CD14-positive monocyte (primary cell): ENCODE measurements around the gene AOX1. TPM values are rescaled to one million over a fixed set of nuclear protein-coding genes. Genes with fewer than 3 reads are reported as not detected.
A peak's percentile ranks its signal among the peaks of the same experiment; 100 is the strongest.

ENCODE experiments used
- DNase-seq, 3 donors: peaks; one replicate each; pipeline ENCODE4 v3.0.0-alpha.2; 2011 to 2022
- H2AFZ ChIP-seq: 2 replicates; pipeline ENCODE4 v1.6.0; 2012; ENCODE audit warnings: mild to moderate bottlenecking, low read depth, low read length, inconsistent platforms; ENCODE audit not compliant: insufficient read depth, poor library complexity, severe bottlenecking
- H3K27ac ChIP-seq, 2 donors: 1 replicate in 1 of 2; 2 replicates in 1 of 2; pipeline ENCODE4 v1.5.1; 2012 to 2013; ENCODE audit warnings: low read length in 2 of 2, control low read depth in 1 of 2, inconsistent platforms in 1 of 2, low read depth in 1 of 2, mild to moderate bottlenecking in 1 of 2
- H3K27me3 ChIP-seq, 2 donors: one replicate each; pipeline versions ENCODE4 v1.6.0 to v1.6.1; 2011 to 2013; ENCODE audit warnings: low read length in 2 of 2; ENCODE audit not compliant: control insufficient read depth in 2 of 2, insufficient read depth in 2 of 2
- H3K36me3 ChIP-seq, 2 donors: replicated peaks in 1 of 2; 1 replicate in 1 of 2; 2 replicates in 1 of 2; pipeline versions ENCODE4 v1.5.1 to v1.6.1; 2012 to 2013; ENCODE audit warnings: low read length in 2 of 2, control low read depth in 1 of 2, inconsistent platforms in 1 of 2, mild to moderate bottlenecking in 1 of 2; ENCODE audit not compliant: insufficient read depth in 2 of 2, control insufficient read depth in 1 of 2
- H3K4me1 ChIP-seq, 2 donors: 1 replicate in 1 of 2; 2 replicates in 1 of 2; pipeline versions ENCODE4 v1.5.1 to v1.6.1; 2012 to 2013; ENCODE audit warnings: low read length in 2 of 2, control low read depth in 1 of 2, inconsistent platforms in 1 of 2, mild to moderate bottlenecking in 1 of 2, moderate library complexity in 1 of 2; ENCODE audit not compliant: insufficient read depth in 2 of 2, control insufficient read depth in 1 of 2
- H3K4me2 ChIP-seq: replicated peaks from 2 replicates; pipeline ENCODE3; 2012; ENCODE audit warnings: low read length, moderate library complexity, mild to moderate bottlenecking; ENCODE audit not compliant: poor library complexity, severe bottlenecking; ENCODE audit errors: extremely low read depth
- H3K4me3 ChIP-seq, 3 experiments: fragments of 200-600 bp in 1 of 3; sonication (generic) in 1 of 3; replicated peaks in 1 of 3; 1 replicate in 2 of 3; 2 replicates in 1 of 3; pipeline ENCODE4 v1.5.1; 2011 to 2013; ENCODE audit warnings: low read length in 3 of 3, mild to moderate bottlenecking in 3 of 3, control low read depth in 2 of 3, low read depth in 2 of 3, inconsistent platforms in 1 of 3, moderate library complexity in 1 of 3
- H3K79me2 ChIP-seq: 2 replicates; pipeline ENCODE4 v1.6.0; 2012; ENCODE audit warnings: mild to moderate bottlenecking, control low read depth, inconsistent platforms, low read length, moderate library complexity; ENCODE audit not compliant: insufficient read depth
- H3K9ac ChIP-seq: 2 replicates; pipeline ENCODE4 v1.6.0; 2017; ENCODE audit warnings: low read length, mild to moderate bottlenecking; ENCODE audit not compliant: insufficient read depth, poor library complexity, severe bottlenecking
- H3K9me3 ChIP-seq, 2 donors: replicated peaks in 1 of 2; 1 replicate in 1 of 2; 2 replicates in 1 of 2; pipeline versions ENCODE4 v1.5.1 to v1.6.1; 2012 to 2013; ENCODE audit warnings: low read length in 2 of 2, control low read depth in 1 of 2; ENCODE audit not compliant: control insufficient read depth in 1 of 2, insufficient read depth in 1 of 2
- H4K20me1 ChIP-seq: 2 replicates; pipeline ENCODE4 v1.6.0; 2012; ENCODE audit warnings: mild to moderate bottlenecking, low read length, control low read depth, moderate library complexity; ENCODE audit not compliant: insufficient read depth
- H3K27ac Mint-ChIP-seq, 7 donors: one replicate each; pipeline ENCODE4 v1.8.0; 2020; ENCODE audit warnings: mild to moderate bottlenecking in 7 of 7, mixed read lengths in 7 of 7, moderate library complexity in 6 of 7, inconsistent platforms in 2 of 7
- H3K27me3 Mint-ChIP-seq, 3 donors: one replicate each; pipeline ENCODE4 v1.8.0; 2021 to 2022; ENCODE audit warnings: low read depth in 3 of 3, mild to moderate bottlenecking in 3 of 3, mixed read lengths in 3 of 3, moderate library complexity in 3 of 3, inconsistent platforms in 1 of 3
- H3K36me3 Mint-ChIP-seq, 2 donors: one replicate each; pipeline ENCODE4 v1.8.0; 2020; ENCODE audit warnings: mixed read lengths in 2 of 2, inconsistent platforms in 1 of 2, mild to moderate bottlenecking in 1 of 2
- H3K4me1 Mint-ChIP-seq: one replicate; pipeline ENCODE4 v1.8.0; 2020; ENCODE audit warnings: mild to moderate bottlenecking, mixed read lengths
- H3K4me3 Mint-ChIP-seq, 2 donors: one replicate each; pipeline ENCODE4 v1.8.0; 2020; ENCODE audit warnings: mild to moderate bottlenecking in 2 of 2, mixed read lengths in 2 of 2, moderate library complexity in 1 of 2
- H3K9me3 Mint-ChIP-seq, 7 donors: one replicate each; pipeline ENCODE4 v1.8.0; 2020 to 2022; ENCODE audit warnings: mixed read lengths in 7 of 7, mild to moderate bottlenecking in 6 of 7, moderate library complexity in 6 of 7, inconsistent platforms in 2 of 7
- WGBS: methylation state at CpG from one replicate; pipeline ENCODE4 v1.1.5; 2013; ENCODE audit warnings: missing lambda C conversion rate; ENCODE audit not compliant: insufficient coverage; 5-methylcytosine and 5-hydroxymethylcytosine counted together
- intact Hi-C, 2 donors: fragments of 100-400 bp; cut with micrococcal nuclease; formaldehyde crosslinking; loops; one replicate each; pipeline versions ENCODE4 v1.15.0 to v1.15.1; 2023
- polyA plus RNA-seq, 3 donors: library from polyadenylated mRNA; depleted of rRNA in 1 of 3; unstranded in 2 of 3; stranded (reverse) in 1 of 3; fragments of 300-500 nt in 2 of 3; fragments of >200 nt in 1 of 3; fragmentation: Illumina TruSeq in 2 of 3; gene quantifications; 1 replicate in 2 of 3; 2 replicates in 1 of 3; pipeline ENCODE4 v1.2.3, GENCODE V29; 2012 to 2021
- TF ChIP-seq, protein P1 (sequence below): fragments of 200-600 bp; IDR thresholded peaks from one replicate; pipeline ENCODE4 v1.8.0; 2022; ENCODE audit warnings: antibody characterized with exemption, mild to moderate bottlenecking

Gene AOX1
- polyA plus RNA-seq, 3 donors = 0.16 TPM; not detected in 2

DNA sequence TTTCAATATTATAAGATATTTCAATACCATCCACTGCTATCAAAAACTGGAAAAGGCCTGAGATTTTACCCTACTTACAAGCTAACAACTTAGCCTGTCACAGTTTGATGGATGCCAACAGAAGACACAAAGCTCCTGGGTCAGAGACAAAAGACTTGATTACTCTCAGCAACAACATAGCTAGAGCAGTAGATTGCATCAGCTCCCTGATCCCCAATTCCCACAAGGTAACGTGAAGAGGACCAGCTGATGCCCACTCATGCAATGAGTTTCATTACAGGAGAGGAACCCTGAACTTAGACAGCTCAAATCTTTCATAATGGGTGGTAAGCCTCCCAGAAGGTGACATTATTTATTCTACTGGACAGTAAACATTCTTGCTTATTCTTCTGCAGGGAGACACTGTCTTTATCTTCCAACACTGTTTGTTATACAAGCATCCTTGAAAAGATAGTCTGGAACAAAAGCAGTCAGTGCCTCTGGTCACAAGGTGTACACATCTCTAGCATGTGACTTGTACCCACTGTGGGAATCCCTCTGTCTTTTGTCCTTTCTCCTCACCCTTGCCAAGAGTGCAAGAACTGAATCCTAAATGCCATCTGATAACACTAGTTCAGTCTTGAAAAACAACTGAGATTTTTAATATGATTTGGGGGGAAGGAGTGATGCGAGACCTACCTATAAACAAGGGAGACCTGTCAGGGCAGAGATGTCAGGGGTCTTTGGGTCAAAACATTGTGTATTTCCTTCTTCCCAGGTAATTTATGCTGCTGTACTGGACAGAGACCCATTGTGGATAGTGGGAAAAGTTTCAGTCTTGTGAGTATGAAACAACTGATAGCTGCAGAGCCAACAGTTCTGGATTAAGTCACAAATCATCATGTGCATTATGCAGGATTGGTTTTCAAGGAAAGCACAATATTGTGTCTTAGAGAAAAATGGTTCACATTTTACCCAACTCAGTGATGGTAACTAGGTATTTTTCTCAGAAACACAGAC lies 102.4 kb downstream of the AOX1 start:
- no peak for DNase-seq
- Histone ChIP-seq H3K27me3 (no peaks in the 10 kb centered on the region), H3K9me3 (no peaks in the 10 kb centered on the region), H3K4me3 (no peak overlapping the region), H3K27ac (no peak overlapping the region), H3K4me1 (no peaks in the 10 kb centered on the region), H3K4me2 (no peak overlapping the region), H3K79me2 (no peaks in the 10 kb centered on the region), H2AFZ (peak overlapping the region; percentile 25), H4K20me1 (no peaks in the 10 kb centered on the region), H3K9ac (no peak overlapping the region), H3K36me3 (no peaks in the 10 kb centered on the region)
- intact Hi-C loops = no loop called here
- Mint-ChIP-seq H3K27ac (no peak overlapping the region), H3K4me1 (peaks cover 6% of the 10 kb centered on the region), H3K4me3 (no peak overlapping the region), H3K27me3 (peaks cover 0 to 2% (median 0%) of the 10 kb centered on the region in 3 donors), H3K9me3 (peaks cover 0 to 6% (median 2%) of the 10 kb centered on the region in 7 donors), H3K36me3 (no peaks in the 10 kb centered on the region)
- TF ChIP-seq, protein P1, sequence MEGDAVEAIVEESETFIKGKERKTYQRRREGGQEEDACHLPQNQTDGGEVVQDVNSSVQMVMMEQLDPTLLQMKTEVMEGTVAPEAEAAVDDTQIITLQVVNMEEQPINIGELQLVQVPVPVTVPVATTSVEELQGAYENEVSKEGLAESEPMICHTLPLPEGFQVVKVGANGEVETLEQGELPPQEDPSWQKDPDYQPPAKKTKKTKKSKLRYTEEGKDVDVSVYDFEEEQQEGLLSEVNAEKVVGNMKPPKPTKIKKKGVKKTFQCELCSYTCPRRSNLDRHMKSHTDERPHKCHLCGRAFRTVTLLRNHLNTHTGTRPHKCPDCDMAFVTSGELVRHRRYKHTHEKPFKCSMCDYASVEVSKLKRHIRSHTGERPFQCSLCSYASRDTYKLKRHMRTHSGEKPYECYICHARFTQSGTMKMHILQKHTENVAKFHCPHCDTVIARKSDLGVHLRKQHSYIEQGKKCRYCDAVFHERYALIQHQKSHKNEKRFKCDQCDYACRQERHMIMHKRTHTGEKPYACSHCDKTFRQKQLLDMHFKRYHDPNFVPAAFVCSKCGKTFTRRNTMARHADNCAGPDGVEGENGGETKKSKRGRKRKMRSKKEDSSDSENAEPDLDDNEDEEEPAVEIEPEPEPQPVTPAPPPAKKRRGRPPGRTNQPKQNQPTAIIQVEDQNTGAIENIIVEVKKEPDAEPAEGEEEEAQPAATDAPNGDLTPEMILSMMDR = no peak
- WGBS = 0% methylated on average over 1 of the region's 2 CpGs

DNA sequence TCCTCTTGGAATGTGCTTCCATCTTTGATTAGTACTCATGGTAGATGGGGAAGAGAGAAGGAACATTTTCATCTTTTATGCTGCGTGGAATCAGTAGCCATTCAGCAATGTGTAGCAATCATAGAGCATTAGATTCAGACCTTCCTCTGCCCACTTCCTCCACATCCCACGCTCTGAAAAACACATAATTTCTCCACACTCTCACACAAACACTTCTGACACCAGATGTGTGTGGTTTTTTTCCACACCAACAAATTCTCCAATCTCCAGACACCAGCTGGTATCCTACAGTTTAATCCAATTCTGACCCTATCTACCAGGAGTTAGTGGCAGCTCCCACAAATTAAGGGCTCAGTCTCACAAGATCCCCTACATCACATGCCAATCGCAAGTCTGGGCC lies 103.3 kb downstream of the AOX1 start:
- Histone ChIP-seq H2AFZ (peak overlapping the region; percentile 25), H3K27ac (no peak overlapping the region), H3K9ac (no peak overlapping the region), H3K79me2 (no peaks in the 10 kb centered on the region), H4K20me1 (no peaks in the 10 kb centered on the region), H3K4me3 (no peak overlapping the region), H3K36me3 (no peaks in the 10 kb centered on the region), H3K4me2 (no peak overlapping the region), H3K4me1 (peaks cover 6 to 7% of the 10 kb centered on the region in 2 donors), H3K27me3 (no peaks in the 10 kb centered on the region), H3K9me3 (no peaks in the 10 kb centered on the region)
- H3K9me3 Mint-ChIP-seq = peaks cover 0 to 6% (median 2%) of the 10 kb centered on the region in 7 donors
- peaks cover 7% of the 10 kb centered on the region for H3K4me1 Mint-ChIP-seq
- no peak overlapping the region for H3K27ac Mint-ChIP-seq
- H3K27me3 Mint-ChIP-seq = peaks cover 0 to 2% (median 0%) of the 10 kb centered on the region in 3 donors
- H3K36me3 Mint-ChIP-seq = no peaks in the 10 kb centered on the region
- intact Hi-C loops = no loop called here
- DNase-seq = no peak
- TF ChIP-seq, protein P1 = no peak
- WGBS = 0% methylated on average over 1 of the region's 3 CpGs
- H3K4me3 Mint-ChIP-seq = no peak overlapping the region
